ENCODE data around the gene CLEC4F.

Gene CLEC4F

GRCh38 chr2:70820499-70820898 is at the start of gene CLEC4F:
Gene CLEC4F, minus strand, starts transcription at chr2:70820599. Its CDS starts 76 bp downstream, at chr2:70820523.
- DNase-seq: no peak

GRCh38 chr2:70868970-70869369 is 48.6 kb upstream of the CLEC4F start:
- DNase-seq: no peak

GRCh38 chr2:70861777-70862625 is 41.6 kb upstream of the CLEC4F start:
- DNase-seq: no peak

GRCh38 chr2:70855667-70856066 is 35.3 kb upstream of the CLEC4F start:
- no peak for DNase-seq

- DNase-seq: no peak
Observed at GRCh38 chr2:70854411-70854810, 34.0 kb upstream of the CLEC4F start.

- DNase-seq: no peak
Observed at GRCh38 chr2:70852824-70853223, 32.4 kb upstream of the CLEC4F start.

- no peak for DNase-seq
Observed at GRCh38 chr2:70851704-70852103, 31.3 kb upstream of the CLEC4F start.

- DNase-seq: no peak
Observed at GRCh38 chr2:70850925-70851324, 30.5 kb upstream of the CLEC4F start.

- no peak for DNase-seq
Observed at GRCh38 chr2:70842401-70842800, 22.0 kb upstream of the CLEC4F start.

GRCh38 chr2:70837980-70838925 is 17.9 kb upstream of the CLEC4F start:
- DNase-seq: no peak

GRCh38 chr2:70835643-70836042 is 15.2 kb upstream of the CLEC4F start, which contains the start of gene CD207:
Gene CD207, minus strand, starts transcription at chr2:70835816. Its CDS starts 40 bp downstream, at chr2:70835776.
- DNase-seq: no peak

- no peak for DNase-seq
Observed at GRCh38 chr2:70834881-70835280, 14.5 kb upstream of the CLEC4F start.

- no peak for DNase-seq
Observed at GRCh38 chr2:70834106-70834505, 13.7 kb upstream of the CLEC4F start.

- DNase-seq: no peak
Observed at GRCh38 chr2:70833246-70833645, 12.8 kb upstream of the CLEC4F start.

GRCh38 chr2:70832386-70832785 is 12.0 kb upstream of the CLEC4F start:
- no peak for DNase-seq

GRCh38 chr2:70831861-70832260 is 11.5 kb upstream of the CLEC4F start:
- no peak for DNase-seq

- no peak for DNase-seq
Observed at GRCh38 chr2:70830366-70830765, 10.0 kb upstream of the CLEC4F start.

GRCh38 chr2:70829916-70830315 is 9.5 kb upstream of the CLEC4F start:
- no peak for DNase-seq

GRCh38 chr2:70828914-70829824 is 8.8 kb upstream of the CLEC4F start:
- DNase-seq: no peak

GRCh38 chr2:70828115-70828514 is 7.7 kb upstream of the CLEC4F start:
- no peak for DNase-seq

GRCh38 chr2:70827388-70827787 is 7.0 kb upstream of the CLEC4F start:
- no peak for DNase-seq

GRCh38 chr2:70826696-70827350 is 6.4 kb upstream of the CLEC4F start:
- DNase-seq: no peak

Data from NCI-H2081 treated with DMSO at 0.1 percent for 48 hours (cell line).